Tibial artery (tissue), 4 donors: ENCODE measurements around the gene TMEM245.

Source experiments
- DNase-seq, 2 donors: peaks; one replicate each; pipeline ENCODE4 v3.0.0-alpha.2; 2019
- H3K27ac ChIP-seq, 2 donors: fragments of 200-600 bp; sonication (generic) in 1 of 2; 1 replicate in 1 of 2; 2 replicates in 1 of 2; pipeline ENCODE4 v1.5.1; 2018 to 2019; ENCODE audit warnings: mild to moderate bottlenecking in 1 of 2
- H3K27me3 ChIP-seq, 2 donors: fragments of 200-600 bp; sonication (generic) in 1 of 2; one replicate each; pipeline versions ENCODE4 v1.5.1 to v1.6.0; 2016 to 2019
- H3K36me3 ChIP-seq, 3 donors: fragments of 200-600 bp; sonication (generic) in 2 of 3; one replicate each; pipeline ENCODE4 v1.5.1; 2016 to 2019; ENCODE audit warnings: mild to moderate bottlenecking in 2 of 3
- H3K4me1 ChIP-seq, 4 donors: fragments of 200-600 bp; sonication (generic) in 2 of 4; 1 replicate in 3 of 4; 2 replicates in 1 of 4; pipeline ENCODE4 v1.5.1; 2016 to 2019
- H3K4me3 ChIP-seq, 2 donors: fragments of 200-600 bp; sonication (generic) in 1 of 2; 1 replicate in 1 of 2; 2 replicates in 1 of 2; pipeline ENCODE4 v1.5.1; 2018 to 2019; ENCODE audit warnings: mild to moderate bottlenecking in 2 of 2
- H3K9me3 ChIP-seq, 3 donors: fragments of 200-600 bp; sonication (generic) in 1 of 3; one replicate each; pipeline ENCODE4 v1.5.1; 2016 to 2019
- CTCF ChIP-seq, 2 experiments: fragments of 200-600 bp in 1 of 2; fragments of 450-650 bp in 1 of 2; IDR thresholded peaks; one replicate each; pipeline ENCODE4 v1.5.1; 2017 to 2019; ENCODE audit warnings: antibody characterized with exemption in 2 of 2, mild to moderate bottlenecking in 1 of 2, moderate library complexity in 1 of 2
- intact Hi-C: fragments of 100-400 bp; cut with DNase I; formaldehyde crosslinking; loops from one replicate; pipeline ENCODE4 v1.15.0; 2023; ENCODE audit warnings: low total_unique reads

Gene TMEM245

GRCh38 chr9:109143881-109144562 is 24.3 kb upstream of the TMEM245 start:
- no peak for TF ChIP-seq CTCF (IDR thresholded peaks at IDR 0.05)
- H3K36me3 ChIP-seq: no peaks in the 10 kb centered on the region
- no peak overlapping the region for H3K27ac ChIP-seq
- no peaks in the 10 kb centered on the region for H3K27me3 ChIP-seq
- no peak overlapping the region for H3K4me3 ChIP-seq
- intact Hi-C loops: no loop called here
- H3K4me1 ChIP-seq: no peaks in the 10 kb centered on the region
- no peaks in the 10 kb centered on the region for H3K9me3 ChIP-seq
- no peak for DNase-seq

GRCh38 chr9:109141375-109141774 is 21.6 kb upstream of the TMEM245 start:
- TF ChIP-seq CTCF (IDR thresholded peaks at IDR 0.05): no peak
- H3K4me3 ChIP-seq: no peak overlapping the region
- intact Hi-C loops: no loop called here
- H3K36me3 ChIP-seq: no peaks in the 10 kb centered on the region
- H3K4me1 ChIP-seq: no peaks in the 10 kb centered on the region
- no peak overlapping the region for H3K27ac ChIP-seq
- H3K9me3 ChIP-seq: no peaks in the 10 kb centered on the region
- DNase-seq: no peak
- H3K27me3 ChIP-seq: no peaks in the 10 kb centered on the region

GRCh38 chr9:109139851-109140250 is 20.1 kb upstream of the TMEM245 start:
- no peak for TF ChIP-seq CTCF (IDR thresholded peaks at IDR 0.05)
- intact Hi-C loops: no loop called here

GRCh38 chr9:109138421-109138820 is 18.7 kb upstream of the TMEM245 start:
- H3K4me3 ChIP-seq: no peak overlapping the region
- H3K4me1 ChIP-seq: no peaks in the 10 kb centered on the region
- no peaks in the 10 kb centered on the region for H3K9me3 ChIP-seq
- no peak for TF ChIP-seq CTCF (IDR thresholded peaks at IDR 0.05)
- intact Hi-C loops: no loop called here
- DNase-seq: no peak
- no peak overlapping the region for H3K27ac ChIP-seq
- no peaks in the 10 kb centered on the region for H3K36me3 ChIP-seq
- H3K27me3 ChIP-seq: no peaks in the 10 kb centered on the region

More at GRCh38 chr9:109139851-109140250, 20.1 kb upstream of the TMEM245 start:
- Histone ChIP-seq H3K27me3 (no peaks in the 10 kb centered on the region), H3K4me1 (no peaks in the 10 kb centered on the region), H3K36me3 (no peaks in the 10 kb centered on the region), H3K27ac (no peak overlapping the region), H3K4me3 (no peak overlapping the region), H3K9me3 (no peaks in the 10 kb centered on the region)
- DNase-seq: no peak

- no peak for TF ChIP-seq CTCF (IDR thresholded peaks at IDR 0.05)
- no peak for DNase-seq
- H3K36me3 ChIP-seq: no peaks in the 10 kb centered on the region
- H3K27ac ChIP-seq: no peak overlapping the region
- no peaks in the 10 kb centered on the region for H3K4me1 ChIP-seq
- intact Hi-C loops: no loop called here
- no peak overlapping the region for H3K4me3 ChIP-seq
- H3K27me3 ChIP-seq: no peaks in the 10 kb centered on the region
- H3K9me3 ChIP-seq: no peaks in the 10 kb centered on the region
Observed at GRCh38 chr9:109134167-109134578, 14.4 kb upstream of the TMEM245 start.

- TF ChIP-seq CTCF (IDR thresholded peaks at IDR 0.05): no peak
- Histone ChIP-seq H3K36me3 (no peaks in the 10 kb centered on the region), H3K27ac (no peak overlapping the region), H3K9me3 (no peaks in the 10 kb centered on the region), H3K27me3 (no peaks in the 10 kb centered on the region), H3K4me3 (no peak overlapping the region), H3K4me1 (no peaks in the 10 kb centered on the region)
- intact Hi-C loops: no loop called here
- no peak for DNase-seq
Observed at GRCh38 chr9:109133533-109133932, 13.8 kb upstream of the TMEM245 start.
